Esophagus muscularis mucosa (tissue), 3 donors: ENCODE data around the gene FKTN.

Experiments
- POLR2A ChIP-seq: fragments of 450-650 bp; IDR thresholded peaks from one replicate; pipeline ENCODE4 v1.6.1; 2017; ENCODE audit warnings: antibody characterized with exemption, moderate library complexity, mild to moderate bottlenecking, low read depth
- TF ChIP-seq, protein P1 (sequence below), 3 experiments: fragments of 200-600 bp in 2 of 3; fragments of 450-650 bp in 1 of 3; sonication (generic) in 2 of 3; IDR thresholded peaks; one replicate each; pipeline ENCODE4 v1.5.1; 2017 to 2019; ENCODE audit warnings: antibody characterized with exemption in 3 of 3, mild to moderate bottlenecking in 2 of 3, moderate library complexity in 1 of 3

DNA sequence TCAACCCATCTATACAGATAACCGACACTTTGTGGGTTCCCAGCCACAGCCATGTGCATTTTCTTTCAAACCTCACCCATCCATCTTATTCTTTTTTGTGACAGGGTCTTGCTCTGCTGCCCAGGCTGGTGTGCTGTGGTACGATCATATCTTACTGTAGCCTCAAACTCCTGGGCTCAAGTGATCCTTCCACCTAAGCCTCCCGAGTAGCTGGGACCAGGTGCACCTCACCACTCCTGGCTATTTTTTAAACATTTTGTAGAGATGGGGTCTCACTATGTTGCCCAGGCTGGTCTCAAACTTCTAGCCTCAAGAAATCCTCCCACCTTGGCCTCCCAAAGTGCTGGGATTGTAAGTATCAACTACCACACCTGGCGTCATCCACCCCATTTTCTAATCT lies 129.0 kb downstream of the FKTN start:
- TF ChIP-seq, protein P1, sequence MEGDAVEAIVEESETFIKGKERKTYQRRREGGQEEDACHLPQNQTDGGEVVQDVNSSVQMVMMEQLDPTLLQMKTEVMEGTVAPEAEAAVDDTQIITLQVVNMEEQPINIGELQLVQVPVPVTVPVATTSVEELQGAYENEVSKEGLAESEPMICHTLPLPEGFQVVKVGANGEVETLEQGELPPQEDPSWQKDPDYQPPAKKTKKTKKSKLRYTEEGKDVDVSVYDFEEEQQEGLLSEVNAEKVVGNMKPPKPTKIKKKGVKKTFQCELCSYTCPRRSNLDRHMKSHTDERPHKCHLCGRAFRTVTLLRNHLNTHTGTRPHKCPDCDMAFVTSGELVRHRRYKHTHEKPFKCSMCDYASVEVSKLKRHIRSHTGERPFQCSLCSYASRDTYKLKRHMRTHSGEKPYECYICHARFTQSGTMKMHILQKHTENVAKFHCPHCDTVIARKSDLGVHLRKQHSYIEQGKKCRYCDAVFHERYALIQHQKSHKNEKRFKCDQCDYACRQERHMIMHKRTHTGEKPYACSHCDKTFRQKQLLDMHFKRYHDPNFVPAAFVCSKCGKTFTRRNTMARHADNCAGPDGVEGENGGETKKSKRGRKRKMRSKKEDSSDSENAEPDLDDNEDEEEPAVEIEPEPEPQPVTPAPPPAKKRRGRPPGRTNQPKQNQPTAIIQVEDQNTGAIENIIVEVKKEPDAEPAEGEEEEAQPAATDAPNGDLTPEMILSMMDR (IDR thresholded peaks at IDR 0.05): no peak
- TF ChIP-seq POLR2A: no peak
